Right lobe of liver (tissue), 4 donors: ENCODE data around the gene PLA2G2C.

Experiments
- POLR2A ChIP-seq: fragments of 450-650 bp; IDR thresholded peaks from one replicate; pipeline ENCODE4 v1.6.1; 2017; ENCODE audit warnings: antibody characterized with exemption, mild to moderate bottlenecking
- TF ChIP-seq, protein P1 (sequence below), 4 donors: fragments of 200-600 bp in 3 of 4; fragments of 450-650 bp in 1 of 4; IDR thresholded peaks; one replicate each; pipeline versions ENCODE4 v1.5.1 to v1.8.0; 2016 to 2022; ENCODE audit warnings: antibody characterized with exemption in 4 of 4, mild to moderate bottlenecking in 2 of 4
- donor health status: DM: no; HTN: no; CAD: no.
- donor health status: DM: no; HTN: no; CAD: no.
- donor health status: DM: no; HTN: yes; CAD: no.

DNA sequence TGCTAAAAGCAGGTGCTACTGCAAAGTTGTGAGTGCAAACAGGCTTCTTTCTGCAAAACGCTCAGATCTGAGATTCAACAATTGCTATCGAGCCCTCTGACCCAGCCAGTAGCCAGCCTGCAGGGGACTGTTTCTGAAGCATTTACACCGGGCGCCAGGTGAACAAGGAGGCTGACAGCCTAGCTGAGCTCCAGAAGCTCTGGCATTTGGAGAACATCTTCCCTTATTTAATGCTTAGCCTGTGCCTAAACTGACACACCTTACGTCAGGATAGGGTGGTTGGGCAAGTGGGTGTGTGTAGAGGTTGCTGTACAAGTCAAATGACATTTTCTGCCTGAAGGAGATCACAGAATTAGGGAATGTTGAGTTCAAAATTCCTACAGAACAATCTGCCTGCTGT, 15.8 kb upstream of the PLA2G2C start:
- no peak for TF ChIP-seq POLR2A
- TF ChIP-seq, protein P1, sequence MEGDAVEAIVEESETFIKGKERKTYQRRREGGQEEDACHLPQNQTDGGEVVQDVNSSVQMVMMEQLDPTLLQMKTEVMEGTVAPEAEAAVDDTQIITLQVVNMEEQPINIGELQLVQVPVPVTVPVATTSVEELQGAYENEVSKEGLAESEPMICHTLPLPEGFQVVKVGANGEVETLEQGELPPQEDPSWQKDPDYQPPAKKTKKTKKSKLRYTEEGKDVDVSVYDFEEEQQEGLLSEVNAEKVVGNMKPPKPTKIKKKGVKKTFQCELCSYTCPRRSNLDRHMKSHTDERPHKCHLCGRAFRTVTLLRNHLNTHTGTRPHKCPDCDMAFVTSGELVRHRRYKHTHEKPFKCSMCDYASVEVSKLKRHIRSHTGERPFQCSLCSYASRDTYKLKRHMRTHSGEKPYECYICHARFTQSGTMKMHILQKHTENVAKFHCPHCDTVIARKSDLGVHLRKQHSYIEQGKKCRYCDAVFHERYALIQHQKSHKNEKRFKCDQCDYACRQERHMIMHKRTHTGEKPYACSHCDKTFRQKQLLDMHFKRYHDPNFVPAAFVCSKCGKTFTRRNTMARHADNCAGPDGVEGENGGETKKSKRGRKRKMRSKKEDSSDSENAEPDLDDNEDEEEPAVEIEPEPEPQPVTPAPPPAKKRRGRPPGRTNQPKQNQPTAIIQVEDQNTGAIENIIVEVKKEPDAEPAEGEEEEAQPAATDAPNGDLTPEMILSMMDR (IDR thresholded peaks at IDR 0.05): no peak
